Neural crest cell (in vitro differentiated cells): Measurements from ENCODE around the gene VWA2. TPM values are rescaled to one million over a fixed set of nuclear protein-coding genes. Genes with fewer than 3 reads are reported as not detected.

Experiments used
- DNase-seq: peaks from one replicate; pipeline ENCODE4 v3.0.0; 2021; ENCODE audit warnings: low read depth, mixed read lengths, low spot score
- H3K27ac Mint-ChIP-seq: one replicate; pipeline ENCODE4 v1.8.0; 2021; ENCODE audit warnings: mild to moderate bottlenecking, mixed read lengths; ENCODE audit not compliant: unreplicated experiment
- H3K27me3 Mint-ChIP-seq: 2 replicates; pipeline ENCODE4 v1.8.0; 2021; ENCODE audit warnings: low read depth, mild to moderate bottlenecking, mixed read lengths
- H3K36me3 Mint-ChIP-seq: 2 replicates; pipeline ENCODE4 v1.8.0; 2021; ENCODE audit warnings: low read depth, mild to moderate bottlenecking, mixed read lengths
- H3K4me1 Mint-ChIP-seq: 2 replicates; pipeline ENCODE4 v1.8.0; 2021; ENCODE audit warnings: mixed read lengths
- H3K4me3 Mint-ChIP-seq: one replicate; pipeline ENCODE4 v1.8.0; 2021; ENCODE audit warnings: mild to moderate bottlenecking, mixed read lengths
- H3K9me3 Mint-ChIP-seq: 2 replicates; pipeline ENCODE4 v1.8.0; 2021; ENCODE audit warnings: mixed read lengths
- total RNA-seq: library from RNA; stranded (reverse); gene quantifications from 2 replicates; pipeline ENCODE4 v1.2.1, GENCODE V29; 2021
- TF ChIP-seq, protein P1 (sequence below): fragments of 200-600 bp; sonication (generic); conservative IDR thresholded peaks from 2 replicates; pipeline ENCODE4 v1.5.0; 2021; ENCODE audit warnings: antibody characterized with exemption, mild to moderate bottlenecking

The VWA2 gene
- total RNA-seq, 1 donor from 2014 or later: not detected

DNA sequence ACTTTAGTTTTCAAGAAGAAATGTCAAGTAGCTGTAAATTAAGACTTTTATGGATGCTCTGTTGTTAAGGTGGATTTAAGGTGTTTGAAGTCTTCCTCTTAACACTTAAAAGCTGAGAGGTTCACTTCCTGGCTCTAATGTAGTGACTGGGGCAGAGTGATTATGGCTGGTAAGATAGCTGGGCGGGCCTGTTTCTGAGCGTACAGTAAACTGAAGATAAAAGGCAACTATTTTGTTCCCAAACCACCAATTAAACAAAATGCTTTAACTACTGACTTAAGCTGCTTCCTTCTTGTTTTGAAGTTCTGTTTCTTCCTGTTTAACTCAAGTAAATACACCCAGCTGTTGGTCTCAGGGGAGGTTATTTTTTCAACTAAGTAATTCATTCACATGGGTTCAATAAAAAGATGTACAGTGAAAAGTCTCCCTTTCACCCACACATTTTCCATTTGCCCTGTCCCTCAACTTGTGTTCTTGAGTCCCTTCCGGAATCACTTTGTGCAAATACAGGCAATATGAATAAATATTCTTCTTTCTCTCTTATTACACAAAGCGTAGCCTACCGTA, 19.3 kb downstream of the VWA2 start:
- Mint-ChIP-seq H3K36me3 (no peaks in the 10 kb centered on the region), H3K27me3 (peaks cover 3% of the 10 kb centered on the region), H3K27ac (no peak overlapping the region), H3K4me1 (peaks cover 9% of the 10 kb centered on the region), H3K4me3 (no peak overlapping the region), H3K9me3 (peaks cover 2% of the 10 kb centered on the region)
- TF ChIP-seq, protein P1, sequence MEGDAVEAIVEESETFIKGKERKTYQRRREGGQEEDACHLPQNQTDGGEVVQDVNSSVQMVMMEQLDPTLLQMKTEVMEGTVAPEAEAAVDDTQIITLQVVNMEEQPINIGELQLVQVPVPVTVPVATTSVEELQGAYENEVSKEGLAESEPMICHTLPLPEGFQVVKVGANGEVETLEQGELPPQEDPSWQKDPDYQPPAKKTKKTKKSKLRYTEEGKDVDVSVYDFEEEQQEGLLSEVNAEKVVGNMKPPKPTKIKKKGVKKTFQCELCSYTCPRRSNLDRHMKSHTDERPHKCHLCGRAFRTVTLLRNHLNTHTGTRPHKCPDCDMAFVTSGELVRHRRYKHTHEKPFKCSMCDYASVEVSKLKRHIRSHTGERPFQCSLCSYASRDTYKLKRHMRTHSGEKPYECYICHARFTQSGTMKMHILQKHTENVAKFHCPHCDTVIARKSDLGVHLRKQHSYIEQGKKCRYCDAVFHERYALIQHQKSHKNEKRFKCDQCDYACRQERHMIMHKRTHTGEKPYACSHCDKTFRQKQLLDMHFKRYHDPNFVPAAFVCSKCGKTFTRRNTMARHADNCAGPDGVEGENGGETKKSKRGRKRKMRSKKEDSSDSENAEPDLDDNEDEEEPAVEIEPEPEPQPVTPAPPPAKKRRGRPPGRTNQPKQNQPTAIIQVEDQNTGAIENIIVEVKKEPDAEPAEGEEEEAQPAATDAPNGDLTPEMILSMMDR: no peak
- no peak for DNase-seq

DNA sequence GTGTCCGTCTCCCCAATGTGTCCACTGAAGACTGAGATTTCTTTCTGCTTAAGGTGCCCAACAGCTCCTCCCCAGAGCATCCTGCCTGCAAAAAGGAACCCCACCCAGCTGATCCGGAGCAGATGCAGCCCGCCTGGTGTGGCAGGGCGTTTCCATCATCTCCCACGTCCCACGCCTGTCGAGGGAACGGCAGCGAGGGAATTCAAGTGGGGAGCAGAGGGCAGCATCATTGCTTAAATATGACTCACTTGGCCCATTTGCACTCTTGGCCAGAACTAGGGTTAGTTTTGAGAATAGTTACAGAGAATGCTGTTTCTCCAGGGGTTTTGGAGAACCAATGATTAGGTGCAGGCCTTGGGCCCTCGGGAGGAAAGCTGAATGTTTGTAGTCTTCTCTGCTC, 20.8 kb downstream of the VWA2 start:
- Mint-ChIP-seq H3K4me1 (peaks cover 9% of the 10 kb centered on the region), H3K27ac (no peak overlapping the region), H3K27me3 (no peaks in the 10 kb centered on the region), H3K36me3 (no peaks in the 10 kb centered on the region), H3K4me3 (no peak overlapping the region), H3K9me3 (no peaks in the 10 kb centered on the region)
- DNase-seq: no peak
- TF ChIP-seq, protein P1: no peak

DNA sequence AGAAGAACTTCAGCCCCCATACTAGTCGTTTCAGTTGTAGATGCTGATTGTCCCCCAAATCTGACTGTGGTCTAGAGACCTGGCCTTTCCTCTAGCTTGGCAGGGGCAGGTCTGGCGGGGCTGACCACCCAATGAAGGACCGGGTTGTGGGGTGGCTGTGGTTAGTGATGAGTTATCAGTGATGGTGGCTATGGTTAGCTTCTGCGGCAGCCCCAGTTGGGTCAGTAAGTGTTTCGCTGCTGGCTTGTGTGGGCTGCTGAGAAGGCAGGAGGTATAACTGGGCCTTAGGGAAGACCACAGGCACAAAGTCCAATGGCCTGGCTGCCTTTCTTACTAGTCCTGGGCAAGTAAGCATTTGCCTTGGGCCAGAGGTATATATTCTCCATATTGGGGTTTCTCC, 21.3 kb downstream of the VWA2 start:
- H3K27ac Mint-ChIP-seq: no peak overlapping the region

DNA sequence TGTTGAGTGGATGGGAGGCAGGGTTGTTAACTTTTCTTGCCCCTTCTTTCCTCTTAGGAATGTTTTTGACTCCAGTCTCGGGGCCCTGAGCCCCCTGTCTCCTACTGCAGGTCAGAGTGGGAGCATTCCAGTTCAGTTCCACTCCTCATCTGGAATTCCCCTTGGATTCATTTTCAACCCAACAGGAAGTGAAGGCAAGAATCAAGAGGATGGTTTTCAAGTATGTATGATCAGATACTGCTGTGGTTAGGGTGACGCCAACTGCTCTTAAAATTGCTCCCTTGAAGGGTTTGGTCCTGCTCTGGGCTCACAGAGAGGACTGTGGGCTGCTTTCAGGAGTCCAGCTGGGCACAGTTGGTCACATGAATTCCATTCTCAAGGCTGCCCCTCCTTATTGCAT, 22.0 kb downstream of the VWA2 start:
- H3K27me3 Mint-ChIP-seq: no peaks in the 10 kb centered on the region
- peaks cover 9% of the 10 kb centered on the region for H3K4me1 Mint-ChIP-seq
- no peaks in the 10 kb centered on the region for H3K9me3 Mint-ChIP-seq
- TF ChIP-seq, protein P1: no peak
- H3K4me3 Mint-ChIP-seq: no peak overlapping the region
- H3K36me3 Mint-ChIP-seq: no peaks in the 10 kb centered on the region
- DNase-seq: no peak
- no peak overlapping the region for H3K27ac Mint-ChIP-seq

More for the DNA sequence above, 21.3 kb downstream of the VWA2 start:
- H3K9me3 Mint-ChIP-seq: no peaks in the 10 kb centered on the region
- H3K4me3 Mint-ChIP-seq: no peak overlapping the region
- peaks cover 9% of the 10 kb centered on the region for H3K4me1 Mint-ChIP-seq
- TF ChIP-seq, protein P1: no peak
- DNase-seq: no peak
- H3K36me3 Mint-ChIP-seq: no peaks in the 10 kb centered on the region
- no peaks in the 10 kb centered on the region for H3K27me3 Mint-ChIP-seq

DNA sequence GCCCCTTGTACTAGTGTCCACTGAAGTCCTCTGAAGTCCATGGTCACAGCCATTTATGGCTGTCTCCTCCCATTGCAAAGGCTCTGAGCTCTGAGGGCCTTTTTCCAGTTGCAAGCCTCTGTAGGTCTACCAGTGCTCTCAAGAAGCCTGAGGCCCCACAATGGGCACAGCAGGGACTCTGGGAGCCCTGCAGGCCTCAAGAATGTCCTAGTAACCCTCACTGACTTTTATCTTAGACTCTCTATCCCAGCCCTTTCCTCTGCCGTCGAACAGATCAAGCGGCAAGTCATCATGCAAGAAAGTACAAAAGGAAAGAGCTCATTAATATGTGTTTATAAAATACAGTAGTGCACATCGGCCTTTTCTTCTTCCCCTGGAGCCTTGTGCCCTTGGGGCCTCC, 23.4 kb downstream of the VWA2 start:
- peaks cover 9% of the 10 kb centered on the region for H3K4me1 Mint-ChIP-seq
- no peaks in the 10 kb centered on the region for H3K36me3 Mint-ChIP-seq
- TF ChIP-seq, protein P1: no peak
- DNase-seq: no peak
- no peak overlapping the region for H3K27ac Mint-ChIP-seq
- H3K4me3 Mint-ChIP-seq: no peak overlapping the region
- H3K27me3 Mint-ChIP-seq: no peaks in the 10 kb centered on the region
- no peaks in the 10 kb centered on the region for H3K9me3 Mint-ChIP-seq
